Embryonic facial prominence (tissue), 1 donor: Measurements from ENCODE around the gene SASH1.
"Not testable (repeated sequence)": the region's sequence is repeated elsewhere in the genome, so short reads cannot be mapped to it uniquely, and the experiment has no call there.

ENCODE experiments used
- DNase-seq: peaks from one replicate; pipeline ENCODE4 v3.0.0-alpha.2; 2016; ENCODE audit errors: extremely low spot score

Gene SASH1

GRCh38 chr6:148578837-148579565 lies 236.4 kb downstream of the SASH1 start:
- no peak for DNase-seq

GRCh38 chr6:148580442-148580841 lies 237.8 kb downstream of the SASH1 start:
- no peak for DNase-seq

DNA sequence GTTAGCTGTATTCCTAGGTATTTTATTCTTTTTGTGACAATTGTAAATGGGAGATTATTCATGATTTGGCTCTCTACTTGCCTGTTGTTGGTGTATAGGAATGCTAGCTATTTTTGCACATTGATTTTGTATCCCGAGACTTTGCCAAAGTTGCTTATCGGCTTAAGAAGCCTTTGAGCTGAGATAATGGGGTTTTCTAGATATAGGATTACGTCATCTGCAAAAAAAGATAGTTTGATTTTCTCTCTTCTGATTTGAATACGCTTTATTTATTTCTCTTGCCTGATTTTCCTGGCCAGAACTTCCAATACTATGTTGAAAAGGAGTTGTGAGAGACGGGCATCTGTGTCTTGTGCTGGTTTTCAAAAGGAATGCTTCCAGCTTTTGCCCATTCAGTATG lies 241.0 kb downstream of the SASH1 start:
- no peak for DNase-seq

GRCh38 chr6:148585641-148586040 lies 243.0 kb downstream of the SASH1 start:
- DNase-seq, result not testable (repeated sequence)

- no peak for DNase-seq
Measured at GRCh38 chr6:148590883-148591282, 248.2 kb downstream of the SASH1 start.

- DNase-seq, result no peak
Measured at GRCh38 chr6:148591656-148592055, 249.0 kb downstream of the SASH1 start.

DNA sequence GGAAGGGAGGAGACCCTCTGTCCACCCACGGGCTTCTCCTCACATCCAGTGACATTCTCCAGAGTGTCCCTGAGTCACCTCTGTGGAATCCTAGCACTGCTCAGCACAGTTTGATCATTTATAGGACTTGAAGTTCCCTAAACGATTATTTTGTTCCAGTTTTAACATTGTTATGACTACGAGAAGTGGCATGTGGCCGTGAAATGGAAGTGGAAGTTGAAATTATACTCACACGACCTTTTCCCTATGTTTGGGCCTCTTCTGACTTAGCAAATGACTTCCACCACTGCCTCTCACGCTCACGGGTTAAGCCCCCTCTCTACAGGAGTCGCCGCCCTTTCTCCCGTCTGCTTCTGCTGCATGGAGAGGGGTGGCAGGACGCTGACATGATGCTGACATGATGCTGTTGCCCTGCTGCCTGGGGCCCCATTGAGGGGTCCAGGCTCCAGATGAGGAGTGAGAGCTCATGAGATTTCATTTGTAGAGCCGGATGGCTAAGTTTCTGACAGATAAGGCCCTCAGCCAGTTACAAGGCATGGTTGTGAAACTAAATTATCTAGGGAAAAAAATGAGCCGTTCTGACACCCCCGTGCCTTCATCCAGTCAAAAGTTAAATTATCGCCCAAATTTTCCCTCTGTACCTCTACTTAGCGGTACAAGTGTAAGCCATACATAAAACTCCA lies 250.6 kb downstream of the SASH1 start:
- DNase-seq, result no peak

- DNase-seq, result no peak
Measured at GRCh38 chr6:148593813-148594170, 251.2 kb downstream of the SASH1 start.

DNA sequence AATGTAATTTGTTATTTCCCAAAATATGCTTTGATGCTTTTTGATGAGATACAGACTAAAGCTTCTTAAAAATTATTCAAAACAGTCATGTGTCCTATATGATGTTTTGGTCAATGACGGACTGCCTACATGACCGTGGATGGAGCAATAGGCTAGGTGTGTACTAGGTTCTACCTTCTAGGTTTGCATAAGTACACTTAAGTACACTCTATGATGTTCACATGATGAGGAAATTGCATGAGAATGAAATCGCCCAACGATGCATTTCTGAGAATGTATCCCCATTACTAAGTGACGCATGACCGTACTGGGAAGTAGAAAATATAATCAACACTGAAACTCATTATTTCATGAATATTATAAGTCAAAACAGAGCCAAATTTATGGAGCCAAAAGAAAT lies 252.9 kb downstream of the SASH1 start:
- DNase-seq, result no peak

- no peak for DNase-seq
Measured at GRCh38 chr6:148596891-148597455, 254.3 kb downstream of the SASH1 start.

DNA sequence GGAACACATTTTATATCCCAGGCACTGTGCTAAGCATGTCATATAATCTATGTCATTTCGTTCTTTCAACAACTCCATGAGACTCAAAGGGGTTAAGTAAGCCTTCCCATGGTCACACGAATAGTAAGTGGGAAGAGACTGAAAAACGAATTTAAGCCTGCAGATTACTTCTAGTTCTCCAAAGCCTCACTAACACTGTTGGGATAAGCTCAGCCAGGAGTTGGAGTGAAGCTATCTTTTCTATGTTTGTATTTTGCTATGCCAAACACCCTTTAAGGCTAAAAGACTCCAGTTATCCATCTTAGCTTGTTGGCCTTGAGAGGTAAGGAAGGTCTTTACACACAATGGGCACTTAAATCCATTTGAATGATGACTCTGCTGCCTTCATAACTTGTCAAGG lies 256.1 kb downstream of the SASH1 start:
- no peak for DNase-seq

- no peak for DNase-seq
Measured at GRCh38 chr6:148599967-148600426, 257.4 kb downstream of the SASH1 start.
